ENCODE data around the gene KLHL42. TPM values are rescaled to one million over a fixed set of nuclear protein-coding genes. Genes with fewer than 3 reads are reported as not detected.

The KLHL42 gene
- total RNA-seq, 1 experiment from 2014 or later = 32.5 TPM

DNA sequence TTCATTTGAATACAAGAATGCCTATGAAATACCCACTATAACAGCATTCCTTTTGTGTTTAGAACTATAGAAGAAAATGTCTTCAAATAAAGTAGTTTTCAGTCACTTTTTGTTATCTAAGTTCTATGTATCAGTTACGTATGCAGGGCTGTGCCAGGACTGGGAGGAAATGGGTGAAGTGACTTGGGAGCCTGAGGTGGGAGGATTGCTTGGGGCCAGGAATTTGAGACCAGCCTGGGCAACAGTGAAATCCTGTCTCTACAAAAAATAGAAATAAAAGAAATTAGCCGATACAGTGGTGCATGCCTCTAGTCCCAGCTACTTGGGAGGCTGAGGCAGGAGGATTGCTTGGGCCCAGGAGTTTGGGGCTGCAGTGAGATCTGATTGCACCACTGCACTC is 22.9 kb downstream of the KLHL42 start:
- TF ChIP-seq, protein P1, sequence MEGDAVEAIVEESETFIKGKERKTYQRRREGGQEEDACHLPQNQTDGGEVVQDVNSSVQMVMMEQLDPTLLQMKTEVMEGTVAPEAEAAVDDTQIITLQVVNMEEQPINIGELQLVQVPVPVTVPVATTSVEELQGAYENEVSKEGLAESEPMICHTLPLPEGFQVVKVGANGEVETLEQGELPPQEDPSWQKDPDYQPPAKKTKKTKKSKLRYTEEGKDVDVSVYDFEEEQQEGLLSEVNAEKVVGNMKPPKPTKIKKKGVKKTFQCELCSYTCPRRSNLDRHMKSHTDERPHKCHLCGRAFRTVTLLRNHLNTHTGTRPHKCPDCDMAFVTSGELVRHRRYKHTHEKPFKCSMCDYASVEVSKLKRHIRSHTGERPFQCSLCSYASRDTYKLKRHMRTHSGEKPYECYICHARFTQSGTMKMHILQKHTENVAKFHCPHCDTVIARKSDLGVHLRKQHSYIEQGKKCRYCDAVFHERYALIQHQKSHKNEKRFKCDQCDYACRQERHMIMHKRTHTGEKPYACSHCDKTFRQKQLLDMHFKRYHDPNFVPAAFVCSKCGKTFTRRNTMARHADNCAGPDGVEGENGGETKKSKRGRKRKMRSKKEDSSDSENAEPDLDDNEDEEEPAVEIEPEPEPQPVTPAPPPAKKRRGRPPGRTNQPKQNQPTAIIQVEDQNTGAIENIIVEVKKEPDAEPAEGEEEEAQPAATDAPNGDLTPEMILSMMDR (IDR thresholded peaks at IDR 0.05; ENCODE audit: unreplicated experiment) = no peak
- CTCF ChIA-PET = interaction anchor here (1.3 kb wide), 1 partner anchor 18 kb away, joined by 4 read pairs; no protein-coding TSS in a partner anchor
- no peaks in the 10 kb centered on the region for H3K4me1 Mint-ChIP-seq (ENCODE audit: insufficient read depth, unreplicated experiment)
- DNase-seq (ENCODE audit: unreplicated experiment) = no peak
- H3K9me3 Mint-ChIP-seq (ENCODE audit: unreplicated experiment) = no peaks in the 10 kb centered on the region
- no peaks in the 10 kb centered on the region for H3K27me3 Mint-ChIP-seq (ENCODE audit: insufficient read depth, unreplicated experiment)
- no peak overlapping the region for H3K4me3 Mint-ChIP-seq (ENCODE audit: unreplicated experiment)
- no TSS peak for BruUV-seq (replicated peaks)
- POLR2A ChIA-PET = interaction anchor here (0.6 to 0.7 kb wide), 2 partner anchors 14 to 266 kb away, joined by 3 to 6 read pairs; no protein-coding TSS in a partner anchor
- peaks cover 26% of the 10 kb centered on the region for H3K36me3 Mint-ChIP-seq (ENCODE audit: insufficient read depth, unreplicated experiment)
- intact Hi-C loops (cut with micrococcal nuclease) = no loop called here
- no peak overlapping the region for H3K27ac Mint-ChIP-seq (ENCODE audit: low read depth, unreplicated experiment)

GRCh38 chr12:27805238-27805637 is 25.2 kb downstream of the KLHL42 start:
- TF ChIP-seq, protein P1 (IDR thresholded peaks at IDR 0.05; ENCODE audit: unreplicated experiment) = no peak
- Mint-ChIP-seq H3K27ac (ENCODE audit: low read depth, unreplicated experiment) (no peak overlapping the region), H3K27me3 (ENCODE audit: insufficient read depth, unreplicated experiment) (no peaks in the 10 kb centered on the region), H3K4me3 (ENCODE audit: unreplicated experiment) (no peak overlapping the region), H3K4me1 (ENCODE audit: insufficient read depth, unreplicated experiment) (no peaks in the 10 kb centered on the region), H3K36me3 (ENCODE audit: insufficient read depth, unreplicated experiment) (peaks cover 10% of the 10 kb centered on the region), H3K9me3 (ENCODE audit: unreplicated experiment) (no peaks in the 10 kb centered on the region)
- no peak for DNase-seq (ENCODE audit: unreplicated experiment)
- ChIA-PET CTCF (interaction anchor here (0.8 to 1.9 kb wide), 2 partner anchors 16 to 35 kb away, joined by 4 to 11 read pairs; no protein-coding TSS in a partner anchor), POLR2A (interaction anchor here (1.0 kb wide), 1 partner anchor 17 kb away, joined by 4 read pairs; no protein-coding TSS in a partner anchor)
- intact Hi-C loops (cut with micrococcal nuclease) = no loop called here
- no TSS peak for BruUV-seq (replicated peaks)

DNA sequence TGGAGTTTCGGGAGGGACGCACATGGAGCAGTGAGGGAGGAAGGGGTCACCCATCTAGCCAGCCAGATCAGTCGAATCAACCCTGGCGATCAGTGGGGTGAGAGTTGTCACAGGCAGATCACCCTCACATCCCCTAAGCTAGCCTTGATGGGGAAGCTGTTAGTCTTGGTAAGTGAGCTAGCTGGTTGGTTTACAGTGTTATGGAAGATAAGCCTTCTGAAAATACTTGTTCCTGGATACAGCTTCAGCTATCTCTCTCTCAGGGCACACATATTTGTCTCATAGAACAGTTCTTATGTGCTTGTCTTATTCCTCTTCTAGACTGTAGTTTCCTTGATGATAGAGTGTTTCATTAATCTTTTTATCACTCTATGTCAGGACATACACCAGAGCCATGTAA is 26.2 kb downstream of the KLHL42 start:
- Mint-ChIP-seq H3K27me3 (ENCODE audit: insufficient read depth, unreplicated experiment) (no peaks in the 10 kb centered on the region), H3K4me3 (ENCODE audit: unreplicated experiment) (no peak overlapping the region), H3K36me3 (ENCODE audit: insufficient read depth, unreplicated experiment) (no peaks in the 10 kb centered on the region), H3K9me3 (ENCODE audit: unreplicated experiment) (no peaks in the 10 kb centered on the region), H3K4me1 (ENCODE audit: insufficient read depth, unreplicated experiment) (no peaks in the 10 kb centered on the region), H3K27ac (ENCODE audit: low read depth, unreplicated experiment) (no peak overlapping the region)
- TF ChIP-seq, protein P1 (IDR thresholded peaks at IDR 0.05; ENCODE audit: unreplicated experiment) = no peak
- no TSS peak for BruUV-seq (replicated peaks)
- no peak for DNase-seq (ENCODE audit: unreplicated experiment)
- ChIA-PET POLR2A (no interaction called here), CTCF (interaction anchor here (1.9 kb wide), 1 partner anchor 15 kb away, joined by 11 read pairs; no protein-coding TSS in a partner anchor)
- intact Hi-C loops (cut with micrococcal nuclease) = no loop called here

- intact Hi-C loops (cut with micrococcal nuclease) = no loop called here
- ChIA-PET CTCF (interaction anchor here (1.2 kb wide), 1 partner anchor 14 kb away, joined by 3 read pairs; no protein-coding TSS in a partner anchor), POLR2A (interaction anchor here (1.1 kb wide), 1 partner anchor 15 kb away, joined by 6 read pairs; no protein-coding TSS in a partner anchor)
- Mint-ChIP-seq H3K9me3 (ENCODE audit: unreplicated experiment) (no peaks in the 10 kb centered on the region), H3K4me3 (ENCODE audit: unreplicated experiment) (no peak overlapping the region), H3K27me3 (ENCODE audit: insufficient read depth, unreplicated experiment) (no peaks in the 10 kb centered on the region), H3K36me3 (ENCODE audit: insufficient read depth, unreplicated experiment) (no peaks in the 10 kb centered on the region), H3K27ac (ENCODE audit: low read depth, unreplicated experiment) (no peak overlapping the region), H3K4me1 (ENCODE audit: insufficient read depth, unreplicated experiment) (no peaks in the 10 kb centered on the region)
- DNase-seq (ENCODE audit: unreplicated experiment) = no peak
- TF ChIP-seq, protein P1 (IDR thresholded peaks at IDR 0.05; ENCODE audit: unreplicated experiment) = no peak
- no TSS peak for BruUV-seq (replicated peaks)
These were observed 27.1 kb downstream of the KLHL42 start for GRCh38 chr12:27807063-27807703.

All from MCF 10A (cell line).